Activated B cell treated with CpG ODN at 0.5 μM for 24 hours (primary cell): ENCODE measurements around the gene TAF4. TPM values are rescaled to one million over a fixed set of nuclear protein-coding genes. Genes with fewer than 3 reads are reported as not detected.

Experiments used
- ATAC-seq: fragments of 200-7000 bp; cut with Tn5 transposase; one replicate; pipeline ENCODE4 v1.10.0; 2021; ENCODE audit warnings: low read depth, mild to moderate bottlenecking, moderate library complexity
- CTCF ChIA-PET: fragments of 350-600 bp; sonication (Branson Sonifier 250); formaldehyde crosslinking; loops from one replicate; lab custom pipeline; 2021; ENCODE audit warnings: antibody characterized with exemption; lab: Charles Lee
- POLR2A ChIA-PET: fragments of 350-600 bp; sonication (Branson Sonifier 250); formaldehyde crosslinking; loops from one replicate; lab custom pipeline; 2021; ENCODE audit warnings: antibody characterized with exemption; lab: Charles Lee
- DNase-seq: peaks from one replicate; pipeline ENCODE4 v3.0.0; 2022
- H3K27ac Mint-ChIP-seq: one replicate; pipeline ENCODE4 v1.8.0; 2020; ENCODE audit warnings: mixed read lengths
- H3K27me3 Mint-ChIP-seq: one replicate; pipeline ENCODE4 v1.8.0; 2021; ENCODE audit warnings: mixed read lengths
- H3K36me3 Mint-ChIP-seq: one replicate; pipeline ENCODE4 v1.8.0; 2021; ENCODE audit warnings: low read depth, mixed read lengths
- H3K4me1 Mint-ChIP-seq: one replicate; pipeline ENCODE4 v1.8.0; 2021; ENCODE audit warnings: mixed read lengths
- H3K4me3 Mint-ChIP-seq: one replicate; pipeline ENCODE4 v1.8.0; 2020; ENCODE audit warnings: mild to moderate bottlenecking, mixed read lengths
- H3K9me3 Mint-ChIP-seq: one replicate; pipeline ENCODE4 v1.8.0; 2020; ENCODE audit warnings: mixed read lengths
- intact Hi-C: fragments of 100-400 bp; cut with micrococcal nuclease; formaldehyde crosslinking; loops from one replicate; pipeline ENCODE4 v1.15.1; 2024
- total RNA-seq: library from RNA; stranded (reverse); gene quantifications from 2 replicates; pipeline ENCODE4 v1.2.3, GENCODE V29; 2022
- TF ChIP-seq, protein P1 (sequence below): fragments of 200-600 bp; IDR thresholded peaks from one replicate; pipeline ENCODE4 v1.8.0; 2022; ENCODE audit warnings: antibody characterized with exemption, mild to moderate bottlenecking

The TAF4 gene
- total RNA-seq, 1 donor from 2014 or later: 26.9 TPM

DNA sequence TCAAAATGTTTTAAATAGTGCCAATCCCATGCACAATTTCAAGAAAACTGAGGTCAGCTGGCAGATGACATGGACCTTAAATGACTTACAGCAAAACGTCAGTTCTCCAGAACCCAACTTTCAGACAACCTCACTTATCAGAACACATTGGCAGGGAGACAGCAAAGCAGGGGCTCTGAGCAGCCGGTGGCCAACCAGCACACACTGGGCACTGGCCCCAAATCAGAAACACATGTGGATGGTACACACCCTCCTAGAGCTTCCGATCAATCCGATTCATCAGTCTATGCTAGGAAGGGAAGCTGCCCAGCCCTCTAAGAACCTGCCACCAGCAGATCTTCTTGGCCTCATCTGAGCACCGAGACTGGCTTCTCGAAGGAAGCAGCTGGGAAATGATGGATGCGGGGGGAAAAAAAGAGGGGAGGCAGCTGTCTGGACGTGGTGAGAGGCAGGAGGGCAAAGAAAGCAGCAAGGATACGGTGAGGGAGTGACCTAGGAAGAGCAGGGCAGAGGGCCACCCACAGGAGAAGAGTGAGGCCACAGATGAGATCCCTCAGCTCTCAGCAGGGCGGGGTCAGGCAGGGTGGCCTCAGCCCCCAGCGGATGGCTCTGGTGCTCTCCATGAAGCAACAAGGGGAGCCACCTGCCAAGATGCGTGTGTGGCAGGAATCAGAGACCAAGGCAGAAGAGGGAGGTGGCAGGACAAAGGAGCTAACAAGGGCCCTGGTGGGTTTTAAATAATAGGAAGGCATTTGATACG, 32.9 kb downstream of the TAF4 start:
- TF ChIP-seq, protein P1, sequence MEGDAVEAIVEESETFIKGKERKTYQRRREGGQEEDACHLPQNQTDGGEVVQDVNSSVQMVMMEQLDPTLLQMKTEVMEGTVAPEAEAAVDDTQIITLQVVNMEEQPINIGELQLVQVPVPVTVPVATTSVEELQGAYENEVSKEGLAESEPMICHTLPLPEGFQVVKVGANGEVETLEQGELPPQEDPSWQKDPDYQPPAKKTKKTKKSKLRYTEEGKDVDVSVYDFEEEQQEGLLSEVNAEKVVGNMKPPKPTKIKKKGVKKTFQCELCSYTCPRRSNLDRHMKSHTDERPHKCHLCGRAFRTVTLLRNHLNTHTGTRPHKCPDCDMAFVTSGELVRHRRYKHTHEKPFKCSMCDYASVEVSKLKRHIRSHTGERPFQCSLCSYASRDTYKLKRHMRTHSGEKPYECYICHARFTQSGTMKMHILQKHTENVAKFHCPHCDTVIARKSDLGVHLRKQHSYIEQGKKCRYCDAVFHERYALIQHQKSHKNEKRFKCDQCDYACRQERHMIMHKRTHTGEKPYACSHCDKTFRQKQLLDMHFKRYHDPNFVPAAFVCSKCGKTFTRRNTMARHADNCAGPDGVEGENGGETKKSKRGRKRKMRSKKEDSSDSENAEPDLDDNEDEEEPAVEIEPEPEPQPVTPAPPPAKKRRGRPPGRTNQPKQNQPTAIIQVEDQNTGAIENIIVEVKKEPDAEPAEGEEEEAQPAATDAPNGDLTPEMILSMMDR: no peak
- POLR2A ChIA-PET: no interaction called here
- intact Hi-C loops: no loop called here
- Mint-ChIP-seq H3K36me3 (no peaks in the 10 kb centered on the region), H3K4me1 (peaks cover 42% of the 10 kb centered on the region), H3K27me3 (no peaks in the 10 kb centered on the region), H3K9me3 (no peaks in the 10 kb centered on the region), H3K4me3 (no peak overlapping the region), H3K27ac (no peak overlapping the region)
- ATAC-seq (no peak), DNase-seq (no peak)
- CTCF ChIA-PET: interaction anchor here (0.8 kb wide), 1 partner anchor 22 kb away, joined by 3 read pairs; no protein-coding TSS in a partner anchor

DNA sequence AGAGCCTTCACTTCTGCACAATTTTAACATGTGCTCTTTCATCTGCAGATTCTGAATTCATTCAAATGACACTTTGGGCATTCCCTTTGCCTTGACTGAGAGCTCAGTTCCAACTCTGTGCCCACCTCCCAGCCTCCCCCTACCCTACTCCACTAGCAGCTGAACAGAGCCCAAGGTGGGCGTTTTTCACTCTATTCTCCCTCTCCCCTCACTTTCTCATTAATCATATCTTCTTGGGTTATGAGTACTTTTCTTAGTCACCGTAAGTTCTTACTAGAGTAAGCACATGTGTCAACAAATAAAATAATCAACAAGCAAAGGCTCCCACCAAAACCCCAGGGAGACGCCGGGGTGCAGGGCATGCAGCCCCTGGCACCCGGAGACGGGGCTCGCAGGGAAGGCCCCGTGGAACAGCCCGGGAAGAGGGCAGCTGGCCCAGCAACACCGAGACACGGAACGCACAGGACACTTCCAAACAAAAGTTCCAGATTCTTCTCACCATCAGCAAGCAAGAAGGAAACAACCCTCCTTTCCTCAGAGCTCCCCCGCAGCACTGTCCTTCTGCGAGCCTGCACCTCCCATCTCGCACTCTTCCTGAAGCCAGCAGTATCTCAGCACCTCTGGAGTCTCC, 34.1 kb downstream of the TAF4 start:
- TF ChIP-seq, protein P1: no peak
- Mint-ChIP-seq H3K27ac (peak overlapping the region; percentile 83), H3K36me3 (no peaks in the 10 kb centered on the region), H3K4me3 (peak overlapping the region; percentile 28), H3K4me1 (peaks cover 42% of the 10 kb centered on the region), H3K9me3 (no peaks in the 10 kb centered on the region), H3K27me3 (no peaks in the 10 kb centered on the region)
- ATAC-seq (no peak), DNase-seq (no peak)
- intact Hi-C loops: no loop called here
- ChIA-PET CTCF (no interaction called here), POLR2A (no interaction called here)

DNA sequence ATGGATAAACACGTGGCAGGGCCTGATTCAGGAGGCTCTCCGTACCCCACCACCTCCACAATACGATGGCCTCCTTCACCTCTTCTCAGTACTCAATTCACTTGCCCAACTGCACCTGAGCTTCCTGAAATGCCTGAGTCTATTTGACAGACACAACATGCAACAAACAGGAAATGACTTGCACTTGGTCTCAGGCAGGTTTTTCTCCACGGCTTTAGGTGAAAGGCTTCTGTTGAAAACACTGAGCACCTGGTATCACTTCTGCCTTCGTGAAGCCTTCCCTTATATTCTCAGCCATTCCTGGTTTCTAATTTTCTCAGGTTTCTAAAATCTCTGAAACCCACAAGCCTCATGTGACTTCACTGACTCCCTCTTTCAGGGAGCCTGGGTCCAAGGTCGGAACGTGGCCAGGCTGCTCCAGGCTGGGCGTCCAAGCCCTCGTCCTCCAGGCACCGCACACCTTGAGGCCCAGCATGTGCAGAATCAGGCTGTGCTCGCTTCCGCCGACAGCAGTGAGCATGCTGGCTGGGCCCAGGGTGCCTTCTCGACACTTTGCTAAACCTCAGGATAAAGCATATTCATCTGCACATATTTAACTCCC, 34.7 kb downstream of the TAF4 start:
- ChIA-PET CTCF (interaction anchor here (0.6 kb wide), 1 partner anchor 107 kb away, joined by 4 read pairs; no protein-coding TSS in a partner anchor), POLR2A (interaction anchor here (0.6 to 1.5 kb wide), 3 partner anchors 35 to 91 kb away, joined by 3 to 8 read pairs (median 5); no protein-coding TSS in a partner anchor)
- Mint-ChIP-seq H3K27me3 (no peaks in the 10 kb centered on the region), H3K36me3 (no peaks in the 10 kb centered on the region), H3K27ac (peak overlapping the region; percentile 83), H3K9me3 (no peaks in the 10 kb centered on the region), H3K4me3 (peak overlapping the region; percentile 1), H3K4me1 (peaks cover 44% of the 10 kb centered on the region)
- DNase-seq (no peak), ATAC-seq (peak; percentile 64)
- intact Hi-C loops: no loop called here
- TF ChIP-seq, protein P1: no peak

DNA sequence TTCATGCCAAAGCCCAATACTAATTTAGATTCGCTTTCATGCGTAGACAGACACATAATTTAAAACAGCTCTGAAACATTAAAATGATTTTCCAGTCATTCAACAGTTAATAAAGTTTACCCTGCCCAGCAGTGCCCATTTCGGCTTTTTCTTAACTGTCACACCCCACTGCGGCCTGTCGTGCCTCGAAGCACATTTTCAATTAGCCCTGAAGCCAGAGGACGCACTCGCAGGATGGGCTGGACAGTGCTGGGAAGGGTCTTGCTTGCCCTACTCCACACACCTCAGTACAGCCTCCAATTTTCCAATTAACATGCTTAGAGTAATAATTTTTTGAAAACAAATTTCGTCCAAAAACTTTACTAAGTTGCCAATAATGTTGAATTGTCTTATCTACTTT, 35.3 kb downstream of the TAF4 start:
- DNase-seq: no peak
- H3K36me3 Mint-ChIP-seq: peaks cover 2% of the 10 kb centered on the region
- no peaks in the 10 kb centered on the region for H3K9me3 Mint-ChIP-seq
- ChIA-PET POLR2A (interaction anchor here (0.6 to 1.5 kb wide), 3 partner anchors 36 to 91 kb away, joined by 3 to 8 read pairs (median 5); no protein-coding TSS in a partner anchor), CTCF (no interaction called here)
- no peak for ATAC-seq
- no peaks in the 10 kb centered on the region for H3K27me3 Mint-ChIP-seq
- H3K4me3 Mint-ChIP-seq: no peak overlapping the region
- TF ChIP-seq, protein P1: no peak
- peaks cover 50% of the 10 kb centered on the region for H3K4me1 Mint-ChIP-seq
- intact Hi-C loops: no loop called here
- peak overlapping the region; percentile 83 for H3K27ac Mint-ChIP-seq
